ENCODE results near the gene CLCN1.

Gene CLCN1

DNA sequence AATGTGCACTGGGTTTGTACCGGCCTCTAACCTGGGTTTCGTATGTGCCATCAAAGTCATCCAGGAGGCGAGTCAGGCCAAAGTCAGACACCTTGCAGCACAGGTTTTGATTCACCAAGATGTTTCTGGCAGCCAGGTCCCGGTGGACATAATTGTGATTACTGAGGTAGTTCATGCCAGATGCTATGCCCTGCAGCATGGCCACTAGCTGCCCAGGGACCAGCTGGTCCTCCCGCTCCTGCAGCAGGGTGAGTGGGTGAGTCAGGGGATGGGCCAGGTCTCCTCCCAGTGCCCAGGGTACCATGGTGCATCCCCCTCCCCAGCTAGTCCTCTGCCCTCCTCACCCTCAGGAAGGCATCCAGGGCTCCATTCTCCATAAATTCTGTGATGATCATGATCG is 78.9 kb downstream of the CLCN1 start:
- Mint-ChIP-seq H3K4me1 (peaks cover 2 to 6% of the 10 kb centered on the region in 2 donors), H3K9me3 (no peaks in the 10 kb centered on the region), H3K36me3 (peaks cover 30 to 36% of the 10 kb centered on the region in 2 donors), H3K27ac (no peak overlapping the region), H3K27me3 (peaks cover 6 to 20% of the 10 kb centered on the region in 2 donors), H3K4me3 (no peak overlapping the region)
- ATAC-seq (replicated peaks) (peak in 1 of 2 donors; percentile 20), DNase-seq (no peak)

DNA sequence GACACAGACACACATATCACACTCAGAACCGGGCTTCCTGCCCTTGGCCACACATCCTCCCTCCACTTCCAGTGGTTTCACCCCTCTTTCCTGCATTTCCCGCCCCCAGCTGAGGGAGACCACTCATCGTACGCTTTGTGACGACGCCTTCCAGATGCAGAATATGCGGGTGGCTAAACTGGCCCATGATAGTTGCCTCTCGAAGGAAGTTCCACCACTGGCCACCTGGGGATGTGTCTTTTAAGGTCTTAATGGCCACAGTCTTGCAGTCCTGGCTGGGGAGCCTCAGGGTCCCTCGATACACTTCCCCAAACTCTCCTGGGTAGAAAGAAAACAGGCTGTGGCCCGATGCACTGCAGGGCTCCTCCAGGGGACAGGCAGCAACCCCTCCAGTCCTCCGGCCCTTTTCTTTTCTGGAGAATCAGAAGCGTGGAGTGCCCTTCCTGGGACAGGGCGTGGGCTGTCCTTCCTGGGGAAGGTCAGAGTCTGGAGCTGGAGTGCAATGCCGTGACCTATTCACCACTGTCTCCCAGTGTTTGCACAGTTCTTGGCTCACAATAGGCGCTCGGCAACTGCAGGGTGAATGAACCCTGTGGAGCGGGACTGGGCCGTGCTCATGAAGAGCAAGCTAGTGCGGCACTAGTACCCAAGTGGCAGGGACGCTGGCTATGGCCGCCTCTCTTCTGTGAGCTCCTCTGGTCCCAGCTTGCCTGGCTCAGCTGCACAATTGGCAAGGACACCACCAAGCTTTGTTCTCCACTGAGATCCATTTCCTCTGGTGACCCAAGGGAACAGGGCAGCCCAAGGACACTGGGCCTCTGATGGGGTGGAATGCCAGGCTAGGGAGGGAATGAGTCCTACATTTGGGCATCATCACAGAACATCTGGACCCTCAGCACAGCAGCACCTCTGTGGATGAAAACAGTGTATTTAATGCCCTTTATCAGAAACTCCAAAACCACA is 79.6 kb downstream of the CLCN1 start:
- Mint-ChIP-seq H3K9me3 (no peaks in the 10 kb centered on the region), H3K4me1 (peaks cover 2 to 6% of the 10 kb centered on the region in 2 donors), H3K27ac (no peak overlapping the region), H3K27me3 (peaks cover 6 to 20% of the 10 kb centered on the region in 2 donors), H3K36me3 (peaks cover 25 to 29% of the 10 kb centered on the region in 2 donors), H3K4me3 (no peak overlapping the region)
- DNase-seq = no peak
- ATAC-seq (replicated peaks) = peak; percentile 60

DNA sequence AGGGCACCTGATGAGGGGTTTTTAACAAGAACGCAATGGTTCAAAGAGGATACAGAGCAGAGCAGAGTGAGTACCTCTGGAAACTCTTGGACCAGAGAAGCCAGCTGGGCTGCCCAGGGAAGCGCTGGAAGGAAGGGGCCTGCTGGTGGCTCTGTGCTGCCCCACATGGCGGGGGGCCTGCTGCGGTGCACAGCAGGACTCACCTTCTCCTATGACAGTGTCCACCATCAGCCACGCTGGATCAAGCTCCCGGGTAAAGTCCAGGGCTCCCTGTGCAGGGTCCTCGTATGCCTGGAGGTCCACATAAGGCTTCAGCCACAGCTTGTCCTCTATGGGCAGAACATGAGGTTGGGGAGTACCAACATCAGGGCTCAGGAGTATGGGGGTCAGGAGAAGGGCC is 80.3 kb downstream of the CLCN1 start:
- no peak for DNase-seq
- peaks cover 21 to 24% of the 10 kb centered on the region in 2 donors for H3K36me3 Mint-ChIP-seq
- peaks cover 6 to 20% of the 10 kb centered on the region in 2 donors for H3K27me3 Mint-ChIP-seq
- no peak overlapping the region for H3K27ac Mint-ChIP-seq
- no peaks in the 10 kb centered on the region for H3K9me3 Mint-ChIP-seq
- ATAC-seq (replicated peaks) = no peak
- no peak overlapping the region for H3K4me3 Mint-ChIP-seq
- H3K4me1 Mint-ChIP-seq = peaks cover 2 to 6% of the 10 kb centered on the region in 2 donors

DNA sequence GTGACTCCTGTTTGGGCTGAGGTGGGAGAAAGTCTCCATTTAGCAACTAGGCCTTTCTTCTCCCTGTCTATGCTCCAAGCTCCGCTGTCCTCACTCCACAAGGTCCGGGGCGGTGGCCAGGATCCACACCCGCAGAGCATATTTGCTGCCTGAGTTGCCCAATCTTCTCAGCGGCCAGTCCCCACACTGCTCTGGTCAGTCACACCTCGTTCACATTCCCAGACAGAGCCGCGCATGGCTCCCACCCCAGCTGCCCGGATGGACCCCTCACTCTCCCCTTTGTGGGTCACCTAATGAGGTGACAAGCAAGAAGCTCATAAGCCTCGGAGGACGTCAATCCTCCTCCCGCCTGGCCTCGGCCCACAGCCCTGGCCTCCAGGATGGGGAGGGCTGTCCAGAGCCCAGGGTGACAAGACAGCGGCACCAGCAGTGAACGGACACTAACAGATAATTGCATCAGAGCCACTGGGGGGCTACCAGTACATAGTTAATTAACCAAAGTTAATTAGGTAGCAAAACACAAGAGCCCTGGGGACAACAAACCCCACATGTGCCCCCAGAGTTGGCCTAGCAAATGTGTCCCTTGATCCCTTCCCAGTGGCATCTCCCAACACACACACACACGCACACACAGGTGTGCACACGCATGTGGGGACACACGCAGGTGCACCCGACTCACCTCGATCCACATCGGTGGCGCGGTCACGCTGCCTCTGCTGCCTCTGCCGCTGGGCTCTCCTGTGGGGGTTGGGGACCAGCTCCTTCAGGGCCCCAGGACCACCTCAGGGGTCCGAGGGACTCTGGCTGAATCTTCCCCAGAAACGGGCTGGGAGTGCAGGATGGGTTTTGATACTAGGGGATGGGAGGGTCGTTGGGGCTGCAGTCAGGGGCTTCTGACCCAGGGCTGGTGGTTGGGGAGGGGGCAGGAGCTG is 81.0 kb downstream of the CLCN1 start:
- Mint-ChIP-seq H3K27ac (no peak overlapping the region), H3K9me3 (no peaks in the 10 kb centered on the region), H3K4me3 (no peak overlapping the region), H3K36me3 (peaks cover 14 to 18% of the 10 kb centered on the region in 2 donors), H3K4me1 (peaks cover 2 to 6% of the 10 kb centered on the region in 2 donors), H3K27me3 (peaks cover 6 to 20% of the 10 kb centered on the region in 2 donors)
- no peak for ATAC-seq (replicated peaks)
- no peak for DNase-seq

DNA sequence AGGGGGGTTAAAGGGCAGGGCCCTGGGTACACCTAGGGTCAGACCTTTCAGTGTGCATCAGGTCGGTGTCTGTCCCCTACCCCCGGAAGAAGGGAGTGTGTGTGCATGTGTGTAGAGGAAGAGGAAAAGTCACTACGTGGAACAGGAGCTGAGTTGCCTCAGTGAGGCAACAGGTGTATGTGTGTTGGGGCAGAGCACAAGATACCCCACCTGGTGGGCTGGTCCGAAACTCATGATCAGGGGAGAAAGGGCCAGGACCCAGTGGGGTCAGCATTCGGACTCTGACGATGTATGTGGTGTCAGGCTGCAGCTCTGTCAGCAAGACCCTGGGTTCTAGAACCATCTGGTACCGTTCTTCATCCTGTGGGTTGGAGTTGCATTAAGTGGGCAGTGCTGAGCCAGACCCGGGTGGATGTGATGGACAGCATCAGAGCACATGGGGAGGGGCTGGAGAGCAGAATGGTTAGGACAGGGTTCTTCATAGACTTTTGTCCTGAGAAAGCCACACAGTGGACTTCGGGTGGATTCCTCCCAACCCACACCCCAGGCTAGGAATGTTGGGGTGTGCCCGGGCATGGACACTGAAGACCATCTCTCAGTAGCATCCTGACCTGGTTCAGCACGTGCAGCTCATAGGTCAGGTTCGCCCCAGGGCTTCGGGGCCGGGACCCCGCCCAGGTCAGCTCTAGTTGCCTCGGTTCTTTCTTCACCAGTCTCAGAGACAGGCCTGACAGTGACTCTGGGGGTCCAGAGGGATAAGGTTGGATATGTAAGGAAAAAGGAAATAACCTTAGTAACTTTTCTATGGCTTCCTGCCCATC is 82.0 kb downstream of the CLCN1 start:
- H3K36me3 Mint-ChIP-seq = peaks cover 4 to 9% of the 10 kb centered on the region in 2 donors
- H3K27me3 Mint-ChIP-seq = peaks cover 6 to 20% of the 10 kb centered on the region in 2 donors
- DNase-seq = no peak
- no peak overlapping the region for H3K4me3 Mint-ChIP-seq
- H3K4me1 Mint-ChIP-seq = peaks cover 2 to 6% of the 10 kb centered on the region in 2 donors
- no peak overlapping the region for H3K27ac Mint-ChIP-seq
- no peaks in the 10 kb centered on the region for H3K9me3 Mint-ChIP-seq
- ATAC-seq (replicated peaks) = no peak

DNA sequence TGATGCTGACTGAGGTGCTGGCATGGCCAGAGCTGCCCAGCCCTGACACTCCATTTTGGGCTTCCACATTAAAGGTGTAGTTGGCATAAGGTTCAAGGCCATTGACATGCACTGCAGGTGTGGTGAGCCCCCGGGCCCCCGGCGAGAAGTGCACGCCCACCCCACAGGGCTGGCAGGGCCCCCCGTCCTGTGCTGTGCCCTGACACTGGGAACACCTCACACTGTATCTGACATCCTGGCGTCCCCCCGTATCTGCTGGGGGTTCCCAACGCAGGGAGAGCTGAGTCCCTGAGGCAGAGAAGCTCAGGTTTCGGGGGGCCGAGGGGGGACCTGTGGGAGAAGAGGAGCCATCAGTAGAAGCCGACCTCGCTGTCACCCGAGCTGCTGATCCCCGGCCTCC is 82.7 kb downstream of the CLCN1 start:
- Mint-ChIP-seq H3K27ac (no peak overlapping the region), H3K9me3 (no peaks in the 10 kb centered on the region), H3K36me3 (peaks cover 0 to 4% of the 10 kb centered on the region in 2 donors), H3K4me3 (no peak overlapping the region), H3K4me1 (peaks cover 2 to 6% of the 10 kb centered on the region in 2 donors), H3K27me3 (peaks cover 6 to 20% of the 10 kb centered on the region in 2 donors)
- ATAC-seq (replicated peaks) (no peak), DNase-seq (no peak)

DNA sequence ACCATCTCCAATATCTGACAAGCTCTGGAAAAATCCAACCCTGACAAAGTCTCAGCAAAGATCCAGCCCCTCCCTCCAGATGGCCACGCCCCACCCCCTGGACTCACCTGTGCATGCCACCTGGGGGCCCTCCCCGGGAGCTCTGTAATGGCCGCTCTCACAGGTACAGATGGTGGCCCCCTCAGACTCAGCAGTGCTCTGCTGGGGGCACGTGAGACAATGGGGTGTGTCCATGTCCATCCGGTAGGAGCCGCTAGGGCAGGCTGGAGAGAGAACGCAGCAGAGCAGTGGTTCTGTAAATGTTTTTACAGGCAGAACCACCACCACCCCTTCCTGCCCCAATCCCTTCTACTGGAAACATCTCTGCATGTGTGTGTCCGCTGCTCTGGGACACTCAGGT is 83.2 kb downstream of the CLCN1 start:
- DNase-seq = no peak
- no peak overlapping the region for H3K27ac Mint-ChIP-seq

DNA sequence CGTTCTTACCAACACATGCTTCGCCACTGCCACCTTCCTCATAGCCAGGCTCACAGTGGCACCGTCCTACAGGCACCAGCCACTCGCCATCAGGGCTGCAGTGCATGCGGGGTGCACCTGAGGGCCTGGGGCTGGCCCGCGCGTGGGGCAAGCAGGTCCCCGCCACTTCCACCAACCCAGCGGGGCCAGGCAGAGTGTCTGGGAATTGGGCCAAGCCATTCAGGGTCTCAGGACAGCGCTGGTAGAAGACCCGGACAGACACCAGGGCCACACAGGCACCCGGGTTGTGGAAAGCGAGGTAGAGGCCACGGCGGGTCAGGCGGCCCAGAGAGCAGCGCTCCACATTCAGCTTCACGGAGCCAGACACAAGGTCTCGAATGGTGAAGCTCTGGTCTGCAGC is 83.7 kb downstream of the CLCN1 start:
- H3K4me1 Mint-ChIP-seq = peaks cover 2 to 6% of the 10 kb centered on the region in 2 donors
- no peak overlapping the region for H3K4me3 Mint-ChIP-seq
- H3K27ac Mint-ChIP-seq = no peak overlapping the region
- no peaks in the 10 kb centered on the region for H3K9me3 Mint-ChIP-seq
- peaks cover 6 to 20% of the 10 kb centered on the region in 2 donors for H3K27me3 Mint-ChIP-seq
- DNase-seq (no peak), ATAC-seq (replicated peaks) (no peak)
- no peaks in the 10 kb centered on the region for H3K36me3 Mint-ChIP-seq

More for the DNA sequence above, 83.2 kb downstream of the CLCN1 start:
- no peaks in the 10 kb centered on the region for H3K9me3 Mint-ChIP-seq
- no peaks in the 10 kb centered on the region for H3K36me3 Mint-ChIP-seq
- ATAC-seq (replicated peaks) = no peak
- peaks cover 6 to 20% of the 10 kb centered on the region in 2 donors for H3K27me3 Mint-ChIP-seq
- H3K4me1 Mint-ChIP-seq = peaks cover 2 to 6% of the 10 kb centered on the region in 2 donors
- H3K4me3 Mint-ChIP-seq = no peak overlapping the region

DNA sequence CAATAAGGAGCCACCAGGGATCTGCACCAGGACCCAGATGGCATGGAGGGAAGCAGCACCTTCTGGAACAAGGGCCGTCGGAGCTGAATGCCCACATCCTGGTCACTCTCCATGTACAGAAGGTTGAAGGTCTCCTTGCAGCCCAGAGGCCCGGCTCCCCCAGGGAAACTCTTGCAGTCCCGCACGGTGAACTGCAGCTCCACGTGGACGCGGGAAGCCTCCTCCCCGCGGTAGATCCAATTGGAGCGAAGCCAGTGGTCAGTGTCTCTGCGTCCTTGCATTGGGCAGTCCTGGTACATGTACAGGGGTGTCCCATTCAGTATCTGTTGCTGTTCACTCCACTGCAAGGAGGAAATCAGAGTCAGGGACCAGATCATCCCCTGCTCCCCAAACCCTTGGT is 85.4 kb downstream of the CLCN1 start:
- no peak for DNase-seq
- H3K4me3 Mint-ChIP-seq = no peak overlapping the region
- H3K4me1 Mint-ChIP-seq = no peaks in the 10 kb centered on the region

More for the DNA sequence above, 85.4 kb downstream of the CLCN1 start:
- H3K27ac Mint-ChIP-seq = no peak overlapping the region
- H3K27me3 Mint-ChIP-seq = peaks cover 6 to 20% of the 10 kb centered on the region in 2 donors
- no peaks in the 10 kb centered on the region for H3K9me3 Mint-ChIP-seq
- H3K36me3 Mint-ChIP-seq = no peaks in the 10 kb centered on the region
- no peak for ATAC-seq (replicated peaks)

All from stimulated activated naive B cell treated with anti-CD40 and anti-IgM and Interleukin-4, amounts not matched to agents 10 μg/mL and 1 μg/mL and 100 μg/mL, for 72 hours (primary cell).